IMR-90 (cell line): ENCODE results near the gene TSTD2. TPM values are rescaled to one million over a fixed set of nuclear protein-coding genes. Genes with fewer than 3 reads are reported as not detected.

ENCODE experiments used
- ATAC-seq: fragments of 200-7000 bp; cut with Tn5 transposase; 2 replicates; pipeline ENCODE4 v1.9.1; 2020; ENCODE audit warnings: low read depth, mild to moderate bottlenecking, moderate library complexity
- BruUV-seq: library from RNA; stranded (reverse); fragments of 400-500 nt; replicated peaks from 2 replicates; lab custom pipeline; 2021; lab: Mats Ljungman, UMichigan
- CTCF ChIA-PET: fragments of 300-600 bp; formaldehyde crosslinking; extraction: SDS; loops from one replicate; lab custom pipeline; 2021; ENCODE audit warnings: antibody characterized with exemption; lab: Yijun Ruan, JAX
- POLR2A ChIA-PET: fragments of 300-600 bp; sonication (Branson Sonifier 250); formaldehyde crosslinking; loops from one replicate; lab custom pipeline; 2022; ENCODE audit warnings: antibody characterized with exemption; ENCODE audit not compliant: unreplicated experiment; lab: Charles Lee
- DNase-seq: peaks from one replicate; pipeline ENCODE4 v3.0.0; 2013
- H2AFZ ChIP-seq: replicated peaks from 2 replicates; pipeline ENCODE3; 2013; ENCODE audit warnings: low read length, mild to moderate bottlenecking; ENCODE audit not compliant: poor library complexity
- H2AK5ac ChIP-seq: 2 replicates; pipeline ENCODE4 v1.6.1; 2013; ENCODE audit warnings: low read depth, low read length, inconsistent platforms
- H2AK9ac ChIP-seq: replicated peaks from 2 replicates; pipeline ENCODE3; 2013; ENCODE audit warnings: mild to moderate bottlenecking, low read depth, low read length, moderate library complexity; ENCODE audit not compliant: poor library complexity
- H2BK120ac ChIP-seq: 2 replicates; pipeline ENCODE4 v1.6.1; 2013; ENCODE audit warnings: low read depth, low read length, inconsistent platforms
- H2BK15ac ChIP-seq: 3 replicates; pipeline ENCODE4 v1.6.1; 2013; ENCODE audit warnings: low read depth, low read length, inconsistent platforms
- H2BK20ac ChIP-seq: 2 replicates; pipeline ENCODE4 v1.6.1; 2013; ENCODE audit warnings: low read depth, mild to moderate bottlenecking, inconsistent platforms, low read length, moderate library complexity
- H2BK5ac ChIP-seq: 2 replicates; pipeline ENCODE4 v1.6.1; 2013; ENCODE audit warnings: mild to moderate bottlenecking, low read depth, low read length, inconsistent platforms; ENCODE audit not compliant: poor library complexity, severe bottlenecking
- H3K14ac ChIP-seq: replicated peaks from 2 replicates; pipeline ENCODE4 v1.6.1; 2013; ENCODE audit warnings: low read depth, low read length, inconsistent platforms
- H3K18ac ChIP-seq: 2 replicates; pipeline ENCODE4 v1.6.1; 2013; ENCODE audit warnings: low read depth, low read length, control low read depth
- H3K23ac ChIP-seq: 2 replicates; pipeline ENCODE4 v1.6.1; 2013; ENCODE audit warnings: low read depth, low read length, inconsistent platforms
- H3K27ac ChIP-seq: 2 replicates; pipeline ENCODE4 v1.5.1; 2013; ENCODE audit warnings: mild to moderate bottlenecking, control low read depth, low read length; ENCODE audit not compliant: insufficient read depth
- H3K27me3 ChIP-seq: 2 replicates; pipeline ENCODE4 v1.6.1; 2013; ENCODE audit warnings: low read length; ENCODE audit not compliant: control insufficient read depth, insufficient read depth
- H3K36me3 ChIP-seq: 2 replicates; pipeline ENCODE4 v1.6.1; 2013; ENCODE audit warnings: low read length, mixed read lengths; ENCODE audit not compliant: control insufficient read depth, insufficient read depth
- H3K4ac ChIP-seq: 2 replicates; pipeline ENCODE4 v1.6.1; 2013; ENCODE audit warnings: low read depth, low read length, inconsistent platforms
- H3K4me1 ChIP-seq: 2 replicates; pipeline ENCODE4 v1.6.1; 2013; ENCODE audit warnings: low read length, mixed read lengths; ENCODE audit not compliant: control insufficient read depth, insufficient read depth
- H3K4me2 ChIP-seq: 2 replicates; pipeline ENCODE4 v1.6.1; 2013; ENCODE audit warnings: low read depth, mild to moderate bottlenecking, control low read depth, low read length, moderate library complexity
- H3K4me3 ChIP-seq: 2 replicates; pipeline ENCODE4 v1.5.1; 2013; ENCODE audit warnings: low read depth, mild to moderate bottlenecking, control low read depth, low read length, moderate library complexity; ENCODE audit not compliant: insufficient read depth
- H3K56ac ChIP-seq: 2 replicates; pipeline ENCODE4 v1.6.1; 2013; ENCODE audit warnings: low read length, inconsistent platforms; ENCODE audit not compliant: insufficient read depth; ENCODE audit errors: extremely low read depth
- H3K79me1 ChIP-seq, 2 experiments: 2 replicates each; pipeline ENCODE4 v1.6.1; 2013; ENCODE audit warnings: low read length in 2 of 2, inconsistent platforms in 1 of 2, low read depth in 1 of 2
- H3K9ac ChIP-seq: 2 replicates; pipeline ENCODE4 v1.6.1; 2013; ENCODE audit warnings: low read depth, low read length, control low read depth
- H3K9me1 ChIP-seq: 2 replicates; pipeline ENCODE4 v1.6.1; 2013; ENCODE audit warnings: low read length, inconsistent platforms; ENCODE audit not compliant: insufficient read depth
- H3K9me3 ChIP-seq: 2 replicates; pipeline ENCODE4 v1.6.1; 2013; ENCODE audit warnings: low read length; ENCODE audit not compliant: control insufficient read depth, insufficient read depth
- H4K20me1 ChIP-seq: 2 replicates; pipeline ENCODE4 v1.6.1; 2013; ENCODE audit warnings: low read length, inconsistent platforms; ENCODE audit not compliant: insufficient read depth
- H4K5ac ChIP-seq: 2 replicates; pipeline ENCODE4 v1.6.1; 2013; ENCODE audit warnings: mild to moderate bottlenecking, low read depth, low read length, control low read depth
- H4K8ac ChIP-seq, 2 experiments: 2 replicates each; pipeline ENCODE4 v1.6.1; 2013; ENCODE audit warnings: low read depth in 2 of 2, low read length in 2 of 2, control low read depth in 1 of 2, inconsistent platforms in 1 of 2
- H4K91ac ChIP-seq: 2 replicates; pipeline ENCODE4 v1.6.1; 2013; ENCODE audit warnings: low read depth, low read length, inconsistent platforms; ENCODE audit not compliant: insufficient read depth
- CEBPB ChIP-seq: IDR thresholded peaks from 2 replicates; pipeline ENCODE4 v1.6.1; 2012; ENCODE audit warnings: low read depth, low read length, improper control_type of control experiment
- ELK1 ChIP-seq: fragments of 150-350 bp; IDR thresholded peaks from 2 replicates; pipeline ENCODE4 v1.6.1; 2016; ENCODE audit warnings: low read depth, mild to moderate bottlenecking, low read length, moderate library complexity, borderline replicate concordance
- FOS ChIP-seq: fragments of 150-350 bp; IDR thresholded peaks from 2 replicates; pipeline ENCODE4 v1.6.1; 2016; ENCODE audit warnings: low read depth, low read length
- MAFK ChIP-seq: IDR thresholded peaks from 2 replicates; pipeline ENCODE4 v1.6.1; 2012; ENCODE audit warnings: low read depth, low read length, improper control_type of control experiment
- MAZ ChIP-seq: IDR thresholded peaks from 2 replicates; pipeline ENCODE4 v1.6.1; 2012; ENCODE audit warnings: low read depth, mild to moderate bottlenecking, low read length, improper control_type of control experiment, moderate library complexity, borderline replicate concordance
- MXI1 ChIP-seq: IDR thresholded peaks from 2 replicates; pipeline ENCODE4 v1.6.1; 2012; ENCODE audit warnings: low read depth, mild to moderate bottlenecking, low read length, moderate library complexity, borderline replicate concordance
- POLR2A ChIP-seq: IDR thresholded peaks from 2 replicates; pipeline ENCODE4 v1.6.1; 2012; ENCODE audit warnings: mild to moderate bottlenecking, low read depth, low read length
- RCOR1 ChIP-seq: IDR thresholded peaks from 2 replicates; pipeline ENCODE4 v1.6.1; 2012; ENCODE audit warnings: mild to moderate bottlenecking, low read length, improper control_type of control experiment; ENCODE audit not compliant: insufficient replicate concordance
- RFX5 ChIP-seq: IDR thresholded peaks from 2 replicates; pipeline ENCODE4 v1.8.0; 2012; ENCODE audit warnings: low read depth, mild to moderate bottlenecking, low read length, moderate library complexity
- SMC3 ChIP-seq: fragments of 150-350 bp; IDR thresholded peaks from 2 replicates; pipeline ENCODE4 v1.6.1; 2016; ENCODE audit warnings: low read depth, mild to moderate bottlenecking, antibody characterized with exemption, low read length, moderate library complexity
- USF2 ChIP-seq: fragments of 150-350 bp; IDR thresholded peaks from 2 replicates; pipeline ENCODE4 v1.6.1; 2017; ENCODE audit warnings: mild to moderate bottlenecking, antibody characterized with exemption, low read length, low read depth
- WGBS, 2 experiments: methylation state at CpG; one replicate each; pipeline versions ENCODE4 v1.1.5 to v1.1.7; 2013; ENCODE audit warnings: missing lambda C conversion rate in 2 of 2; ENCODE audit not compliant: insufficient read length in 1 of 2; ENCODE audit errors: extremely low coverage in 2 of 2; 5-methylcytosine and 5-hydroxymethylcytosine counted together
- dilution Hi-C: fragments of 300-500 bp; cut with HindIII; formaldehyde crosslinking; loops from one replicate; pipeline ENCODE4 v1.14.3; 2018; ENCODE audit warnings: low sequenced_read_pairs; ENCODE audit not compliant: unreplicated experiment
- in situ Hi-C: fragments of 300-500 bp; cut with MboI; formaldehyde crosslinking; loops from 3 replicates; pipeline ENCODE4 v1.14.3; 2019; ENCODE audit warnings: low sequenced_read_pairs, inconsistent platforms, mixed read lengths
- intact Hi-C: fragments of 100-400 bp; cut with micrococcal nuclease; formaldehyde crosslinking; loops from 2 replicates; pipeline ENCODE4 v1.10.0; 2022
- polyA plus RNA-seq, 3 experiments: library from polyadenylated mRNA; depleted of rRNA; stranded (reverse); fragments of >200 nt; gene quantifications; 2 replicates each; pipeline ENCODE4 v1.2.3, GENCODE V29; 2012; ENCODE audit warnings: low replicate concordance in 1 of 3
- total RNA-seq: library from RNA; depleted of rRNA; stranded (reverse); fragments of >200 nt; gene quantifications from 2 replicates; pipeline ENCODE4 v1.2.3, GENCODE V29; 2012

TSTD2 gene
- total and polyA plus RNA-seq, 2 of the 4 experiments (the other 2 are of a cell fraction), result 11.2 to 16.3 TPM

- Histone ChIP-seq H3K9me3 (no peaks in the 10 kb centered on the region), H3K4me3 (no peak overlapping the region), H2AFZ (no peak overlapping the region), H3K9me1 (no peaks in the 10 kb centered on the region; the same call in 1 of the 2 replicates), H3K36me3 (peaks cover 39% of the 10 kb centered on the region), H2BK15ac (no peak overlapping the region), H3K4me1 (no peaks in the 10 kb centered on the region), H3K18ac (no peak overlapping the region), H4K5ac (no peak overlapping the region), H2BK120ac (no peak overlapping the region), H4K91ac (no peak overlapping the region), H2BK5ac (no peak overlapping the region), H3K27ac (no peak overlapping the region), H3K56ac (no peak overlapping the region), H3K4ac (no peak overlapping the region), H3K27me3 (no peaks in the 10 kb centered on the region), H4K20me1 (no peaks in the 10 kb centered on the region), H2AK5ac (no peak overlapping the region), H3K23ac (no peak overlapping the region), H3K79me1 (no peaks in the 10 kb centered on the region), H4K8ac (no peak overlapping the region), H3K9ac (no peak overlapping the region), H2BK20ac (no peak overlapping the region), H3K14ac (no peak overlapping the region), H2AK9ac (no peak overlapping the region), H3K4me2 (no peak overlapping the region)
- ChIA-PET CTCF (no interaction called here), POLR2A (no interaction called here)
- no TSS peak for BruUV-seq
- intact Hi-C loops, result no loop called here
- ATAC-seq (no peak), DNase-seq (no peak)
- 98% methylated on average over 9 of the region's 17 CpGs; no CpG with 5 or more reads in 1 of the 2 experiments for WGBS, 2 experiments
- dilution Hi-C loops, result no loop called here
- in situ Hi-C loops, result no loop called here
- TF ChIP-seq POLR2A (no peak), MAZ (no peak), ELK1 (no peak), CEBPB (no peak), USF2 (no peak), MAFK (no peak), RFX5 (no peak), SMC3 (no peak), FOS (no peak), RCOR1 (no peak), MXI1 (no peak)
Measured at GRCh38 chr9:97604901-97605645, 28.1 kb downstream of the TSTD2 start.
